ENCODE results near the gene MRPS18C. TPM values are rescaled to one million over a fixed set of nuclear protein-coding genes. Genes with fewer than 3 reads are reported as not detected.

The MRPS18C gene
- total RNA-seq, 1 experiment from 2014 or later, result 85.4 TPM

DNA sequence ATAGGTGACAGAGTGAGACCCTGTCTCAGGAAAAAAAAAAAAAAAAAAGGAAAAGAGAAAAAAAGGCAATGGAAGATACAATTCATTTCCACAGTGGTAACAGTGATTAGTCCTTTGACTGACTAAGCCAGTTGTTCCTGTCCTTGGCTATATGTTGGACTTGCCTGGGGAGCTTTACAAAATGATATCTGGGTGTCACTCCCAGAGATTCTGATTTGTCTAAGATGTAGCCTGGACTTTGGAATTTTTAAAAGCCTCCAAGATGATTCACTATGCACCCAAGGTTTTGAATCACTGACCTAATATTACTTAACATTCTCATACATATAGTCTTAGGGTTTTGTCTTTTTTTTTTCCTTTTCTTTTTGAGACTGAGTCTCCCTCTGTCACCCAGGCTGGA, 17.1 kb upstream of the MRPS18C start:
- Histone ChIP-seq H4K20me1 (ENCODE audit: control insufficient read depth, insufficient read depth, insufficient read length) (no peaks in the 10 kb centered on the region), H3K9ac (ENCODE audit: extremely low read depth, insufficient read length, low read length) (no peak overlapping the region), H3K79me1 (ENCODE audit: insufficient read depth, low read depth, low read length, poor library complexity, severe bottlenecking) (no peaks in the 10 kb centered on the region), H2BK5ac (ENCODE audit: insufficient read length, low read length) (no peak overlapping the region), H3K4me1 (ENCODE audit: insufficient read depth, low read length) (no peaks in the 10 kb centered on the region), H4K8ac (replicated peaks; ENCODE audit: insufficient read length, low read depth, low read length) (no peak overlapping the region), H2BK20ac (ENCODE audit: low read depth, low read length, poor library complexity, severe bottlenecking) (no peak overlapping the region), H3K14ac (ENCODE audit: insufficient read depth, low read length) (no peak overlapping the region), H3K23me2 (ENCODE audit: insufficient read length, low read depth, low read length, poor library complexity, severe bottlenecking) (no peaks in the 10 kb centered on the region), H3K23ac (ENCODE audit: insufficient read length, low read depth, low read length) (no peak overlapping the region), H3K27ac (ENCODE audit: insufficient read length, low read depth, low read length) (no peak overlapping the region), H2BK12ac (ENCODE audit: insufficient read length, low read depth, low read length) (no peak overlapping the region), H3K56ac (ENCODE audit: insufficient read length, low read depth, low read length) (no peak overlapping the region), H2BK15ac (ENCODE audit: low read depth, low read length) (no peak overlapping the region), H3K9me3 (ENCODE audit: control insufficient read depth, low read depth, low read length) (no peaks in the 10 kb centered on the region), H2BK120ac (ENCODE audit: low read depth, low read length, poor library complexity, severe bottlenecking) (no peak overlapping the region), H3K4ac (ENCODE audit: low read depth, low read length) (no peak overlapping the region), H3K4me2 (ENCODE audit: insufficient read depth, insufficient read length, low read length) (no peak overlapping the region), H2AK5ac (ENCODE audit: insufficient read length, low read length) (no peak overlapping the region), H4K5ac (ENCODE audit: insufficient read length, low read depth, low read length) (no peak overlapping the region), H2AFZ (ENCODE audit: low read length) (no peak overlapping the region), H3K27me3 (ENCODE audit: insufficient read depth, low read length) (no peaks in the 10 kb centered on the region), H4K91ac (ENCODE audit: insufficient read length, low read depth, low read length) (no peak overlapping the region), H3T11ph (ENCODE audit: low read length) (no peak overlapping the region), H3K18ac (ENCODE audit: insufficient read length, low read depth, low read length) (no peak overlapping the region), H3K79me2 (ENCODE audit: insufficient read depth, low read length) (no peaks in the 10 kb centered on the region)
- no peaks in the 10 kb centered on the region for H3K27me3 Mint-ChIP-seq (ENCODE audit: low read depth)
- no peaks in the 10 kb centered on the region for H3K4me1 Mint-ChIP-seq
- peaks cover 0 to 8% (median 0%) of the 10 kb centered on the region in 3 experiments; a peak in 2 of 7 replicates for H3K36me3 Mint-ChIP-seq (ENCODE audit: insufficient read depth in 1 of 3, low read depth in 3 of 3)
- H3K4me3 Mint-ChIP-seq, result no peak overlapping the region
- TF ChIP-seq, protein P1, sequence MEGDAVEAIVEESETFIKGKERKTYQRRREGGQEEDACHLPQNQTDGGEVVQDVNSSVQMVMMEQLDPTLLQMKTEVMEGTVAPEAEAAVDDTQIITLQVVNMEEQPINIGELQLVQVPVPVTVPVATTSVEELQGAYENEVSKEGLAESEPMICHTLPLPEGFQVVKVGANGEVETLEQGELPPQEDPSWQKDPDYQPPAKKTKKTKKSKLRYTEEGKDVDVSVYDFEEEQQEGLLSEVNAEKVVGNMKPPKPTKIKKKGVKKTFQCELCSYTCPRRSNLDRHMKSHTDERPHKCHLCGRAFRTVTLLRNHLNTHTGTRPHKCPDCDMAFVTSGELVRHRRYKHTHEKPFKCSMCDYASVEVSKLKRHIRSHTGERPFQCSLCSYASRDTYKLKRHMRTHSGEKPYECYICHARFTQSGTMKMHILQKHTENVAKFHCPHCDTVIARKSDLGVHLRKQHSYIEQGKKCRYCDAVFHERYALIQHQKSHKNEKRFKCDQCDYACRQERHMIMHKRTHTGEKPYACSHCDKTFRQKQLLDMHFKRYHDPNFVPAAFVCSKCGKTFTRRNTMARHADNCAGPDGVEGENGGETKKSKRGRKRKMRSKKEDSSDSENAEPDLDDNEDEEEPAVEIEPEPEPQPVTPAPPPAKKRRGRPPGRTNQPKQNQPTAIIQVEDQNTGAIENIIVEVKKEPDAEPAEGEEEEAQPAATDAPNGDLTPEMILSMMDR (conservative IDR thresholded peaks at IDR 0.05), result no peak
- H3K27ac Mint-ChIP-seq, result no peak overlapping the region; a peak in 1 of 7 replicates
- H3K9me3 Mint-ChIP-seq, result no peaks in the 10 kb centered on the region
- no peak for DNase-seq

Data from H9 (cell line).